Type B pancreatic cell (in vitro differentiated cells): ENCODE data around the gene MEGF11. TPM values are rescaled to one million over a fixed set of nuclear protein-coding genes. Genes with fewer than 3 reads are reported as not detected.

Source experiments
- DNase-seq: peaks from one replicate; pipeline ENCODE4 v3.0.0; 2021; ENCODE audit warnings: mixed read lengths; ENCODE audit not compliant: unreplicated experiment; ENCODE audit errors: extremely low spot score
- H3K27ac Mint-ChIP-seq: 2 replicates; pipeline ENCODE4 v1.8.0; 2021; ENCODE audit warnings: mild to moderate bottlenecking, mixed read lengths
- H3K27me3 Mint-ChIP-seq: 2 replicates; pipeline ENCODE4 v1.8.0; 2021; ENCODE audit warnings: mixed read lengths
- H3K36me3 Mint-ChIP-seq: 2 replicates; pipeline ENCODE4 v1.8.0; 2021; ENCODE audit warnings: mixed read lengths
- H3K4me1 Mint-ChIP-seq: one replicate; pipeline ENCODE4 v1.8.0; 2021; ENCODE audit warnings: mixed read lengths; ENCODE audit not compliant: unreplicated experiment
- H3K4me3 Mint-ChIP-seq: 2 replicates; pipeline ENCODE4 v1.8.0; 2021; ENCODE audit warnings: mild to moderate bottlenecking, mixed read lengths
- H3K9me3 Mint-ChIP-seq: 2 replicates; pipeline ENCODE4 v1.8.0; 2021; ENCODE audit warnings: mixed read lengths
- total RNA-seq: library from RNA; stranded (reverse); gene quantifications from 2 replicates; pipeline ENCODE4 v1.2.1, GENCODE V29; 2021; ENCODE audit warnings: low replicate concordance
- TF ChIP-seq, protein P1 (sequence below): fragments of 200-600 bp; sonication (generic); conservative IDR thresholded peaks from 2 replicates; pipeline ENCODE4 v1.5.0; 2021; ENCODE audit warnings: antibody characterized with exemption, mild to moderate bottlenecking

MEGF11 gene
- total RNA-seq, 1 donor from 2014 or later = 3.3 TPM

DNA sequence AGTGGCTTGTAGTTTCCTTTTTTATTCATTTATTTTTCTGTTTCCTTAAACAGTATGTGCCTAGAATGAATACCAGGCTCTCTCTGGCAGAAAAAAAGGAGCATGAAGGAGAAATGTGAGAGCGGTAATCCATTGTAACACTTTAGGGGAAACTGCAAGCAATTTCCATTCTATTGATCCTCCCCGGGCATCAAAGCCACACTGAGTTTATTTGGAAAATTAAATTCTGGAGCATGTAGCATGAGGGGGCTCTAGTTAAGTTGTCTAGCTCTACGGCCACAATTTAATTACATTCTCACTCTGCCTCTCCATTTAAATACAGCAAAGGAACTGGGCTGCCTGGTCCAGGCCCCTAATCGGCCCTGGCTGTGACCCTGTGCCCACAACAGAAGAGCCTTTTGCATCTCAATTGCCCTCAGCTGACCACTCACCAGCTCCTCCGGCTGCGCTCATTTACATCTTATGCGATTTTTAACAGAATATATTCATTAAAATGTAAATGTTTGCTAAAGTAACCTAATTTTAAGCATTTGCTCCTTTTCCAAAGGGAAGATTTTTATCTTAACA is 72.9 kb downstream of the MEGF11 start:
- TF ChIP-seq, protein P1, sequence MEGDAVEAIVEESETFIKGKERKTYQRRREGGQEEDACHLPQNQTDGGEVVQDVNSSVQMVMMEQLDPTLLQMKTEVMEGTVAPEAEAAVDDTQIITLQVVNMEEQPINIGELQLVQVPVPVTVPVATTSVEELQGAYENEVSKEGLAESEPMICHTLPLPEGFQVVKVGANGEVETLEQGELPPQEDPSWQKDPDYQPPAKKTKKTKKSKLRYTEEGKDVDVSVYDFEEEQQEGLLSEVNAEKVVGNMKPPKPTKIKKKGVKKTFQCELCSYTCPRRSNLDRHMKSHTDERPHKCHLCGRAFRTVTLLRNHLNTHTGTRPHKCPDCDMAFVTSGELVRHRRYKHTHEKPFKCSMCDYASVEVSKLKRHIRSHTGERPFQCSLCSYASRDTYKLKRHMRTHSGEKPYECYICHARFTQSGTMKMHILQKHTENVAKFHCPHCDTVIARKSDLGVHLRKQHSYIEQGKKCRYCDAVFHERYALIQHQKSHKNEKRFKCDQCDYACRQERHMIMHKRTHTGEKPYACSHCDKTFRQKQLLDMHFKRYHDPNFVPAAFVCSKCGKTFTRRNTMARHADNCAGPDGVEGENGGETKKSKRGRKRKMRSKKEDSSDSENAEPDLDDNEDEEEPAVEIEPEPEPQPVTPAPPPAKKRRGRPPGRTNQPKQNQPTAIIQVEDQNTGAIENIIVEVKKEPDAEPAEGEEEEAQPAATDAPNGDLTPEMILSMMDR = no peak
- Mint-ChIP-seq H3K27ac (no peak overlapping the region), H3K9me3 (no peaks in the 10 kb centered on the region), H3K36me3 (no peaks in the 10 kb centered on the region), H3K4me3 (no peak overlapping the region), H3K27me3 (peaks cover 77% of the 10 kb centered on the region), H3K4me1 (peaks cover 13% of the 10 kb centered on the region)
- DNase-seq = no peak

DNA sequence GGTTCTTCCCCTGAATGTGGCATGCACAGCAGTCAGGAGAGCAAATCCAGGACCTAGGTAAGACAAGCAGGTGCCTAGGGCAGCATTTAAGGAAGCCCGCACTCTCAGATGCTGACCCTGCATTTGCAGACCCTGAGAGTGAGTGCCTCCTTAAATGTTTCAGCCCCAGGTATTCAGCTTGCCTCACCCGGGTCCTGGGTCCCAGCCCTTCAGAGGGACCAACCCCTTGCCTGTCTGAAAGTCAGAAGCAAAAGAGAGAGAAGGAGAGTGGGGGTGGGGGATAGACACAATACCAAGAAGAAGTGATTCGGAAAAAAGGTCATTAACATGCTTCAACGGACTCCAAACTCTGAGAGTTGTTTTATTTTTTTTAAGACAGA is 75.0 kb downstream of the MEGF11 start:
- H3K36me3 Mint-ChIP-seq = no peaks in the 10 kb centered on the region

DNA sequence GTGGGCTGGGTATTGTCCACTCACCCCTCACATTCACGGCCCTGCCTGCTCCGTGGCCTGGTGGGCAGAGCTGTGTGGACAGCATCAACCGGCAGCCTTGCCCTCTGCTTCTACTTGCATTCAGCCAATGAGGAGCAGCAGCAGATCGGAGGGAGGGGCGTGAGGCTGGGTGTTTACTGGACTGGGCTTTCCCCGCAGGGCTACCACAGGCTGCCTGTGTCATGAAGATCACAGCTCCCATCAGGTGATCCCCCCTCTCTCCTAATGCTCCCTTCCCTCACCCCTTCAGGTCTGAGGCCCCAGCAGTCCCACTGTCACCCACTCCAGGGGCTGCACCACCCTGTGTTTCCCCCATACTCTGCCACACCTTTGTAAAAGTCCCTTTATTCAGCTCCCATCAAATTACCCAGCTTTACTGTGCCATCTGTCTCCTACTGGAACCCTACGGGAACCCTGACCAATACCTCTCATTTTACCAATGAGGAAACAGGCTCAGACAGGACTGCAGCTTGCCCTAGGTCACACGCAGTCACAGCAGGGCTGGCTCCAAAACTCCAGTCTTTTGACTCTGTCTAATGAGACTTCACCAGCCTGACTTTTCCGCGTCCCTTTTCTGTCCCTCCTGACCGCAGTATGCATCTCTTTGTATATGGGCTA is 81.1 kb downstream of the MEGF11 start:
- Mint-ChIP-seq H3K27ac (no peak overlapping the region), H3K4me3 (no peak overlapping the region), H3K9me3 (no peaks in the 10 kb centered on the region), H3K27me3 (peaks cover 62% of the 10 kb centered on the region), H3K36me3 (no peaks in the 10 kb centered on the region), H3K4me1 (peaks cover 25% of the 10 kb centered on the region)
- DNase-seq = no peak
- TF ChIP-seq, protein P1 = no peak

More for the DNA sequence above, 75.0 kb downstream of the MEGF11 start:
- Mint-ChIP-seq H3K9me3 (no peaks in the 10 kb centered on the region), H3K27ac (peak overlapping the region; percentile 18), H3K4me3 (peak overlapping the region; percentile 16), H3K4me1 (peaks cover 13% of the 10 kb centered on the region), H3K27me3 (peaks cover 73% of the 10 kb centered on the region)
- TF ChIP-seq, protein P1 = no peak
- DNase-seq = no peak

DNA sequence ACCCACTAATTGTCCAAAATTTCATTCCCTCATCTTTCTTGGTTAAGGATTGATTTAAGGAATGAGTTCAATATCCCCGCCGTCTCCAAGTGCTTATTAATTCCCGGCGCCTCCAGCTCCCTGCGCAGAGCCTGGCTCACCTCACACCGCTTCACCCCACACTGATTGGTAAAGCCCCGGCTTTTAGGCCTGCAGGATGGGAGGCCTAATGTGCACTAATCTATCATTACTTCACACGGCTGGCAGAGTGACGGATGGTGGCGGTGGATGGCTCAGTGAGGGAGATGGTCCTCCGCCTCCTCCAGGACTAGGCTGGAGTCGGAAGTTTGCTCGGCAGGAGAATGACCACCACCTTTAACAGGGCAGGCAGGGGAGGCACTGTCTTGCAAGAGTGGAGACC is 81.7 kb downstream of the MEGF11 start:
- H3K4me3 Mint-ChIP-seq = no peak overlapping the region
- TF ChIP-seq, protein P1 = no peak
- DNase-seq = no peak
- H3K36me3 Mint-ChIP-seq = no peaks in the 10 kb centered on the region
- H3K27me3 Mint-ChIP-seq = peaks cover 59% of the 10 kb centered on the region
- H3K9me3 Mint-ChIP-seq = no peaks in the 10 kb centered on the region
- H3K4me1 Mint-ChIP-seq = peaks cover 25% of the 10 kb centered on the region
- H3K27ac Mint-ChIP-seq = no peak overlapping the region

DNA sequence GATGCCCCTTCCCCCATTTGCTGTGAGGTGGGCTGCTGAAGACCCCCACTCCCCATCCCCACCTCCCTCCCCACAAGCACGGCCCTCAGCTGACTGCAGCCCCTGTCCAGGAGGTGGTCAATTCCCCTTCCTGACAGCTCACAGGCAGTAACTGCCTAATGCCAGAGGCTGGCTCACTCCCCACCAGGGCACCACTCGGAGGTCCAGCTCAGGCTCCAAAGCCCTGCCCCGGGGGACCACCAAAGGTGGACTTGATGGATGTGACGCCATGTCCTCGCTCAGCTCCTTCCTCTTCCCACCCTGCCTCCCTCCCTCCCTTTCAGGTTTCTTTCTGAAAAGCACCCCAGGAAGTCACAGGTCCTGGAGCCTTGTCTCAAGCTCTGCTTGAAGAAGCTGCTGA is 82.8 kb downstream of the MEGF11 start:
- DNase-seq = no peak
- no peak overlapping the region for H3K4me3 Mint-ChIP-seq
- peaks cover 63% of the 10 kb centered on the region for H3K27me3 Mint-ChIP-seq
- TF ChIP-seq, protein P1 = no peak
- H3K27ac Mint-ChIP-seq = no peak overlapping the region
- no peaks in the 10 kb centered on the region for H3K9me3 Mint-ChIP-seq
- no peaks in the 10 kb centered on the region for H3K36me3 Mint-ChIP-seq
- H3K4me1 Mint-ChIP-seq = peaks cover 33% of the 10 kb centered on the region
